ENCODE data around the gene RAD18. TPM values are rescaled to one million over a fixed set of nuclear protein-coding genes. Genes with fewer than 3 reads are reported as not detected.

Gene RAD18
- total RNA-seq, 1 donor from 2014 or later: 6.0 TPM

DNA sequence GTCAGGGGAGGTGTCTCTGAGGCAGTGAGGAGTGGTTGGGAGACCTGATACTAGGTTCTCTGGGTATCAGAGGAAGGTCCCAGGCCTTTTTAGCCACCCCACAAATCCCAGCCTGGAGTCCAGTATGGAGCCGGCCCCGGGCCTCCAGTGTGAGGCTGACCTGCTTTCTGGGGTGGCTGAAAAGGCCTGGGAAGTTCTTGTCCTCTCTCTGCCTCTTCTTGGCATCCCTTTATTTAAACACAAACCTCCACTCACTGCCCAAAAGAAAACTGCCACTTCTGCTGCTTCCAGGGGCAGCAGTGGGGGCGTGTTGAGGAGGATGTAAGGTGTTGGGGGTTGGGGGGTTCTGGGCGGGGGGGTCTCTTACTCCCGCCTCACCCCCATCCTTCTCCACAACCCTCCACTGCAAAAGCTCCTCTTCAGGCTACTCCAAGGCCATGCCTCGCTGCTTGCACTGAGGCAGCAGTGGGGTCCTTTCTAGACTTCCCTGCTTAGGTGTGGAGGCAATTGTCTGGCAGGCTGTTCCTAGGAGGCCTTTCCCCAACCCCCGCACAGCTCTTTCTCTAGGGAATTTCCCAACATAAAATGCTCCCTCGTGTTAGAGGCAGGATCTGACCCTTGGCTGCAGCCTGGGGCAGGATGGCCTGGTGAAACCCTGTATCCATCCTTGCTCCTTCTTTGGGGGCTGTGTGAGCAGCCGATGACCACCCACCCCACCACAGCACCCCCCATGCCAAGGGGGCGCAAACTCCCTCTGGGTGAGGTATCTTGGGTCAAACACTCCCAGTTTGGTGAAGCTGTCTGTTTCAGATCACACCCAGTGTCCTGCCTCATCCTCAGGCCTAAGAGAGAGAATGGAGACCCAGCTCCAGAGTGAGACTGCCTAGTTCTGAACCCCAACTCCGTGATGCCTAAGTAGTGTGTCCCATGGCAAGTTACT lies 12.1 kb upstream of the RAD18 start:
- Mint-ChIP-seq H3K27me3 (ENCODE audit: low read depth, unreplicated experiment) (peaks cover 4% of the 10 kb centered on the region), H3K27ac (ENCODE audit: unreplicated experiment) (no peak overlapping the region), H3K9me3 (ENCODE audit: unreplicated experiment) (peaks cover 7% of the 10 kb centered on the region), H3K4me3 (ENCODE audit: unreplicated experiment) (no peak overlapping the region), H3K36me3 (ENCODE audit: low read depth, unreplicated experiment) (peaks cover 4% of the 10 kb centered on the region), H3K4me1 (ENCODE audit: low read depth, unreplicated experiment) (peaks cover 5% of the 10 kb centered on the region)
- no peaks in the 10 kb centered on the region for H3K79me2 ChIP-seq (ENCODE audit: insufficient read depth, low read length)
- no peak overlapping the region for H3K27ac ChIP-seq (ENCODE audit: low read depth, low read length)
- H4K20me1 ChIP-seq (ENCODE audit: insufficient read depth, low read length): no peaks in the 10 kb centered on the region
- FAIRE-seq (no peak), DNase-seq (ENCODE audit: low read depth) (no peak)
- H3K9me3 ChIP-seq (ENCODE audit: insufficient read depth, low read depth, low read length): no peaks in the 10 kb centered on the region
- no peak for TF ChIP-seq EZH2 (IDR thresholded peaks at IDR 0.05; ENCODE audit: insufficient read depth, low read length)
- TF ChIP-seq, protein P1, sequence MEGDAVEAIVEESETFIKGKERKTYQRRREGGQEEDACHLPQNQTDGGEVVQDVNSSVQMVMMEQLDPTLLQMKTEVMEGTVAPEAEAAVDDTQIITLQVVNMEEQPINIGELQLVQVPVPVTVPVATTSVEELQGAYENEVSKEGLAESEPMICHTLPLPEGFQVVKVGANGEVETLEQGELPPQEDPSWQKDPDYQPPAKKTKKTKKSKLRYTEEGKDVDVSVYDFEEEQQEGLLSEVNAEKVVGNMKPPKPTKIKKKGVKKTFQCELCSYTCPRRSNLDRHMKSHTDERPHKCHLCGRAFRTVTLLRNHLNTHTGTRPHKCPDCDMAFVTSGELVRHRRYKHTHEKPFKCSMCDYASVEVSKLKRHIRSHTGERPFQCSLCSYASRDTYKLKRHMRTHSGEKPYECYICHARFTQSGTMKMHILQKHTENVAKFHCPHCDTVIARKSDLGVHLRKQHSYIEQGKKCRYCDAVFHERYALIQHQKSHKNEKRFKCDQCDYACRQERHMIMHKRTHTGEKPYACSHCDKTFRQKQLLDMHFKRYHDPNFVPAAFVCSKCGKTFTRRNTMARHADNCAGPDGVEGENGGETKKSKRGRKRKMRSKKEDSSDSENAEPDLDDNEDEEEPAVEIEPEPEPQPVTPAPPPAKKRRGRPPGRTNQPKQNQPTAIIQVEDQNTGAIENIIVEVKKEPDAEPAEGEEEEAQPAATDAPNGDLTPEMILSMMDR (IDR thresholded peaks at IDR 0.05; ENCODE audit: insufficient read depth, low read depth, low read length): no peak
- no peaks in the 10 kb centered on the region for H3K36me3 ChIP-seq (ENCODE audit: insufficient read depth, low read length)
- no peak overlapping the region for H3K4me2 ChIP-seq (ENCODE audit: low read length)
- H3K4me3 ChIP-seq (ENCODE audit: insufficient read depth, low read depth, low read length): no peak overlapping the region
- no peak overlapping the region for H2AFZ ChIP-seq (ENCODE audit: low read depth, low read length)
- H3K9ac ChIP-seq (ENCODE audit: low read length): no peak overlapping the region
- peaks cover 10% of the 10 kb centered on the region for H3K27me3 ChIP-seq (ENCODE audit: insufficient read depth, low read length)
- no peaks in the 10 kb centered on the region for H3K4me1 ChIP-seq (ENCODE audit: insufficient read depth, low read length)

DNA sequence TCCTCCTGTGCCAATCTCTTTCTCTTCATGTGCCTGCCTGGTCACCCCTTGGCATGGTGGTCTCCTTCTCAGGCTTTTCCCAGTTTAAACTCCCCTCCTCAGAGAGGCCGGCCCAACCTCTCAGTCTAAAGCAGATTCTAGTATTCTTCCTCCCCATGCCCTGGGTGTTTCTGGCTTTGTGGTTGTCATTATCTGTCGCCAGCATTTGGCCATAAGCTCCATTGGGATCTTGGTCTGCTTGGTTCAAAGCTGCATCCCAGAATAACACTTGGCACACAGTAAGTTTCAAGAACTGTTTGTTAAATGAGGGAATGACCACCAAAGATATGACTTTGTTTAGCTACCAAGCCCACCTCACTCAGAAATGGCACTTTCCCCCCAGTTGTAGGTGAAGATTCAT lies 11.2 kb upstream of the RAD18 start:
- TF ChIP-seq EZH2 (IDR thresholded peaks at IDR 0.05; ENCODE audit: insufficient read depth, low read length): no peak
- TF ChIP-seq, protein P1 (IDR thresholded peaks at IDR 0.05; ENCODE audit: insufficient read depth, low read depth, low read length): no peak
- H3K4me1 ChIP-seq (ENCODE audit: insufficient read depth, low read length): no peaks in the 10 kb centered on the region
- Mint-ChIP-seq H3K4me1 (ENCODE audit: low read depth, unreplicated experiment) (peaks cover 5% of the 10 kb centered on the region), H3K4me3 (ENCODE audit: unreplicated experiment) (no peak overlapping the region), H3K27me3 (ENCODE audit: low read depth, unreplicated experiment) (peaks cover 4% of the 10 kb centered on the region), H3K9me3 (ENCODE audit: unreplicated experiment) (peaks cover 6% of the 10 kb centered on the region), H3K27ac (ENCODE audit: unreplicated experiment) (no peak overlapping the region), H3K36me3 (ENCODE audit: low read depth, unreplicated experiment) (peaks cover under 1% of the 10 kb centered on the region)
- peaks cover 8% of the 10 kb centered on the region for H3K27me3 ChIP-seq (ENCODE audit: insufficient read depth, low read length)
- no peaks in the 10 kb centered on the region for H3K9me3 ChIP-seq (ENCODE audit: insufficient read depth, low read depth, low read length)
- no peaks in the 10 kb centered on the region for H3K79me2 ChIP-seq (ENCODE audit: insufficient read depth, low read length)
- H3K27ac ChIP-seq (ENCODE audit: low read depth, low read length): no peak overlapping the region
- FAIRE-seq (no peak), DNase-seq (ENCODE audit: low read depth) (no peak)
- H3K4me2 ChIP-seq (ENCODE audit: low read length): no peak overlapping the region
- H2AFZ ChIP-seq (ENCODE audit: low read depth, low read length): no peak overlapping the region
- no peaks in the 10 kb centered on the region for H3K36me3 ChIP-seq (ENCODE audit: insufficient read depth, low read length)
- H4K20me1 ChIP-seq (ENCODE audit: insufficient read depth, low read length): no peaks in the 10 kb centered on the region
- H3K4me3 ChIP-seq (ENCODE audit: insufficient read depth, low read depth, low read length): no peak overlapping the region
- no peak overlapping the region for H3K9ac ChIP-seq (ENCODE audit: low read length)

DNA sequence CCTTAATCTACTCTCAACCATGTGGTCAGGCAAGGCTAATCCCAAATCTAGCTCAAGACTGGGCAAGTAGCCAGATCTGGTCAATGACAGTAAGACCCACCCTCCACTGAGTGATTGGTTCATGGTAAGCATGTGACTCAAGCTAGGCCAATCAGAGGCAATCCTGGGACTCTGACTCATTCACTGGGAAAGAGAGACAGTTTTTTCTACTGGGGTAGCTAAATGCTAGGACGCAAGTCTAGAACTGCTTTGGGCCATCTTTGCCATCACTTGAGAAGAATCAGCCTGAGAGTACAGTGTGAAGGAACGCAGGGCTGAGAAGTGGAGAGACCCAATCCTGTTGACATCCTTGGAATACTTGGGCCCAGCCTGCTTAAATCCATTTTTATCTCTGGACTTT lies 9.4 kb upstream of the RAD18 start:
- TF ChIP-seq EZH2 (IDR thresholded peaks at IDR 0.05; ENCODE audit: insufficient read depth, low read length): no peak
- TF ChIP-seq, protein P1 (IDR thresholded peaks at IDR 0.05; ENCODE audit: insufficient read depth, low read depth, low read length): no peak
- no peak overlapping the region for H3K4me3 Mint-ChIP-seq (ENCODE audit: unreplicated experiment)

More for the DNA sequence above, 9.4 kb upstream of the RAD18 start:
- Histone ChIP-seq H3K79me2 (ENCODE audit: insufficient read depth, low read length) (no peaks in the 10 kb centered on the region), H3K4me3 (ENCODE audit: insufficient read depth, low read depth, low read length) (no peak overlapping the region), H3K27ac (ENCODE audit: low read depth, low read length) (no peak overlapping the region), H3K27me3 (ENCODE audit: insufficient read depth, low read length) (no peaks in the 10 kb centered on the region), H3K36me3 (ENCODE audit: insufficient read depth, low read length) (no peaks in the 10 kb centered on the region), H3K4me2 (ENCODE audit: low read length) (no peak overlapping the region), H4K20me1 (ENCODE audit: insufficient read depth, low read length) (no peaks in the 10 kb centered on the region), H2AFZ (ENCODE audit: low read depth, low read length) (no peak overlapping the region), H3K4me1 (ENCODE audit: insufficient read depth, low read length) (no peaks in the 10 kb centered on the region), H3K9ac (ENCODE audit: low read length) (no peak overlapping the region), H3K9me3 (ENCODE audit: insufficient read depth, low read depth, low read length) (no peaks in the 10 kb centered on the region)
- H3K36me3 Mint-ChIP-seq (ENCODE audit: low read depth, unreplicated experiment): no peaks in the 10 kb centered on the region
- no peaks in the 10 kb centered on the region for H3K9me3 Mint-ChIP-seq (ENCODE audit: unreplicated experiment)
- H3K4me1 Mint-ChIP-seq (ENCODE audit: low read depth, unreplicated experiment): peaks cover 5% of the 10 kb centered on the region
- FAIRE-seq (no peak), DNase-seq (ENCODE audit: low read depth) (no peak)
- H3K27me3 Mint-ChIP-seq (ENCODE audit: low read depth, unreplicated experiment): peaks cover 5% of the 10 kb centered on the region
- no peak overlapping the region for H3K27ac Mint-ChIP-seq (ENCODE audit: unreplicated experiment)

Measured in astrocyte (in vitro differentiated cells and primary cell).